MM.1S (cell line): ENCODE results near the gene SULF2.

ENCODE experiments used
- CTCF ChIP-seq: fragments of 300-600 bp; sonication (generic); IDR thresholded peaks from 2 replicates; pipeline ENCODE4 v1.5.1; 2016; ENCODE audit warnings: antibody characterized with exemption, low read length, mixed read lengths
- EZH2 ChIP-seq: fragments of 300-600 bp; sonication (generic); optimal IDR thresholded peaks from 2 replicates; pipeline ENCODE3; 2017; ENCODE audit warnings: low read depth, mild to moderate bottlenecking, antibody characterized with exemption, low read length, mixed read lengths
- EZH2phosphoT487 ChIP-seq: fragments of 300-600 bp; sonication (generic); IDR thresholded peaks from 2 replicates; pipeline ENCODE4 v1.6.1; 2018; ENCODE audit warnings: antibody characterized with exemption, low read length

- TF ChIP-seq EZH2phosphoT487 (no peak), EZH2 (no peak), CTCF (no peak)
Observed at GRCh38 chr20:47647994-47648393, 137.3 kb downstream of the SULF2 start.
